GM20000 (cell line): Measurements from ENCODE around the gene AIDA.

Experiments used
- DNase-seq: peaks from one replicate; pipeline ENCODE4 v3.0.0; 2012; ENCODE audit warnings: low spot score
- CTCF ChIP-seq: IDR thresholded peaks from 2 replicates; pipeline ENCODE4 v1.5.1; 2012; ENCODE audit warnings: mild to moderate bottlenecking, control low read depth; ENCODE audit errors: extremely low read depth, missing control alignments

The AIDA gene

DNA sequence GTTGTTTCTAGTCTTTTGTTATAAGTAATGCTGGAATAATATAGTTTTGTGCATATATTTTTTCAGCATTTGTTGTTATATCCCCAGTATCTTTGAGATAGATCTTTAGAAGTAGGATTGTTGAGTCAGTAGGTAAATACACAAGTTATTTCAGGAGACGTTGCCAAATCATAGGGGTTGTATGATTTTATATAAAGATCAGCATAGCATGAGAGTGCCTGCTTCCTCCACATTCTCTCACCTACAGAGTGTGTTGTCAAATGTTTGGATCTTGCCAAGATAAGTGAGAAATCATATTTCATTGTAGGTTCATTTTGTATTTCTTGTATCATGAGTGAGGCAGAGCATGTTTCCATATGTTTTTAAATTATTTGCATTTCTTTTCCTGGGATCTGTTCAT, 69.8 kb downstream of the AIDA start:
- DNase-seq = no peak
- no peak for TF ChIP-seq CTCF

DNA sequence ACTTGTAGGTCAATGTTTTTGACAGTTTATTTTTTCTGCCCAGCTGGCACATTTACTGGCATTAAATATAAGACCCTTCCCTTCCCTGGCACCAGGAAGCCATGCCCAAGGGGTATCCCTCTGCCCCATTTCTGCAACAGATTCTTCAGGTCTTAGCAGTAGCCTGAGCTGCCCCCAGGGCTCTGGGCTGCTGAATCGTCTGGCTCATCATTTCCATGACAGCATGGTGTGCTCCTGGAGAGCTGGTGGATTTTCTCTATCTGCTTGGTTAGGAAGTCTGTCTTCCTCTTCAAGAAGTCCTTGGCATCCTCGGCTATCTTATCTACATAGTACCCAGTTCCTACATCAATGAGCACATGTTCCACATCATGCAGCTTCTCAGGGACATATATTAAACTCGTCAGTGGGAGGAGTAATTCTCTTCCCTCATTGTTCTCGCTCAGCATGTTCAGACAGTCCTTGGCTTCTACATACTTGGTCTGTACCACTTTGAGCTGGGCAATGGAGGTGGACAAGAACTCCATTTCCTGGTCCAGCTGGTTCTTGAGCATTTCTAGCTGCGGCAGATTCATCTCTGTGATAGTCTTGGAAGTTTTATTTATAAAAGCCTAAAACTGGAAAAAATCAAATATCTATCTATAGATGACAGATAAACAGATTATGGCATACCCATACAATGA, 70.9 kb downstream of the AIDA start:
- no peak for DNase-seq
- no peak for TF ChIP-seq CTCF

GRCh38 chr1:222634180-222635013, 77.9 kb downstream of the AIDA start:
- peak; percentile 53 for TF ChIP-seq CTCF
- DNase-seq = peak; percentile 67

DNA sequence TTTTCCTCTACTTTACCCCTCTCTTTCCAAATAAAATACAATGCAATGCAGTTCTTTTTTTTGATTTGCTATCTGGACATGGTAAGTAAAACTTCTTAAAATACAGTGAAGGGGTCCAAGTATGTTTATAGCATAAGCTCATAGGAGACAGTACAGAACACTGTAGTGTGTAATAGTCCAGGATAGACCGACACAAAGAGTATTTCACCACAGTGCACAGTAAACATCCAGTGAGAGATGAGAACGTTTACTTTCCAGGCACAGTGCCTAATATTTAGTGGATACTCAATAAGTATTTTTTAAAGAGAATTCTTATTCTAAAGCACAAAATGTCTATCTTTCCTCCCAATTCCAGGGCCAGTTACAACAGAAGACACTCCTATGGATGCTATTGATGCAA, 79.5 kb downstream of the AIDA start:
- no peak for TF ChIP-seq CTCF
- no peak for DNase-seq

- no peak for DNase-seq
- TF ChIP-seq CTCF = no peak
These were observed 80.6 kb downstream of the AIDA start for GRCh38 chr1:222631611-222632208.

DNA sequence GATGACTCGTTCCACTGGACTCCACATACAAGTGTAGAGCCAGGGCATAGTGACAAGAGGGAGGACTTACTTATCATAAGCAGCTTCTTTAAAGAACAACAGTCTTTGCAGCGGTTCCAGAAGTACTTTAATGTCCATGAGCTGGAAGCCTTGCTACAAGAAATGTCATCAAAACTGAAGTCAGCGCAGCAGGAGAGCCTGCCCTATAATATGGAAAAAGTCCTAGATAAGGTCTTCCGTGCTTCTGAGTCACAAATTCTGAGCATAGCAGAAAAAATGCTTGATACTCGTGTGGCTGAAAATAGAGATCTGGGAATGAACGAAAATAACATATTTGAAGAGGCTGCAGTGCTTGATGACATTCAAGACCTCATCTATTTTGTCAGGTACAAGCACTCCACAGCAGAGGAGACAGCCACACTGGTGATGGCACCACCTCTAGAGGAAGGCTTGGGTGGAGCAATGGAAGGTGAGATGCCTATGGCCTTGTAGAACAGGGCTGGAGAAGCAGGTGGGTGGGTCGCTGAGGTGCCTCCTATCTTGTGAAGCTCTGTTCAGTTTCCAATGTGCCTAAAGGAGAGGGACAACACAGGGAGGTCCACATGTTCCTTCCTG, 82.3 kb downstream of the AIDA start:
- no peak for DNase-seq
- TF ChIP-seq CTCF = no peak

DNA sequence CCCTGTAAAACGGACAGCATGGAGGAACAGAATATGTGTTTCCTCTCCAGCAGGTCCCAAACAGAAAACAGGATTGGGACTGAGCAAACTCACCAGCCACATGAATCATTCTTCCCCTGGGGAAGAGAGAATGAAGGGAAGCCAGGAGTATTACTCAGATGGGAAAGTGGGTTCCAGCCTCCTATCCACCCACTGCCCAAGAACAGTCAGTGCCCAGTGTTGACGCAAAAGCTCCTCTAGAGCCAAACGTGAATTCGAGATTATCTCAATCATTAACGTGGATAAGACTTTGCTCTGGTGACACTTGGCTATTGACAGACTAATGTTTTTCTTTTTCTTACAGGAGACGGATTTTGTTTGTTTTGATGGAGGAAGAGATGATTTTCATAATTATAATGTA, 85.1 kb downstream of the AIDA start:
- TF ChIP-seq CTCF = no peak

More for the DNA sequence above, 85.1 kb downstream of the AIDA start:
- no peak for DNase-seq
